ENCODE results near the gene TLX2.

TLX2 gene

GRCh38 chr2:74511104-74511989 is 2.9 kb upstream of the TLX2 start:
- no peak for DNase-seq (ENCODE audit: low spot score)

- DNase-seq (ENCODE audit: low spot score) = no peak
Measured at GRCh38 chr2:74512744-74513604, 1.3 kb upstream of the TLX2 start.

- no peak for DNase-seq (ENCODE audit: low spot score)
Measured at GRCh38 chr2:74513605-74514367, 464 bp upstream of the TLX2 start.

- no peak for DNase-seq (ENCODE audit: low spot score)
Measured at GRCh38 chr2:74515271-74515980, 1.2 kb downstream of the TLX2 start.

- DNase-seq (ENCODE audit: low spot score) = no peak
Measured at GRCh38 chr2:74515981-74516633, 1.9 kb downstream of the TLX2 start.

- DNase-seq (ENCODE audit: low spot score) = no peak
Measured at GRCh38 chr2:74516650-74517049, 2.4 kb downstream of the TLX2 start.

- DNase-seq (ENCODE audit: low spot score) = no peak
Measured at GRCh38 chr2:74522516-74522915, 8.3 kb downstream of the TLX2 start.

- no peak for DNase-seq (ENCODE audit: low spot score)
Measured at GRCh38 chr2:74524005-74524404, 9.8 kb downstream of the TLX2 start.

GRCh38 chr2:74524955-74525716 is 10.9 kb downstream of the TLX2 start:
- DNase-seq (ENCODE audit: low spot score) = no peak

- peak; percentile 61 for DNase-seq (ENCODE audit: low spot score)
Measured at GRCh38 chr2:74525717-74526648, 11.7 kb downstream of the TLX2 start, which contains the start of gene DQX1. Gene DQX1 (minus strand): TSS chr2:74526231. CDS start chr2:74525729, 502 bp downstream.

- DNase-seq (ENCODE audit: low spot score) = no peak
Measured at GRCh38 chr2:74526649-74527230, 12.5 kb downstream of the TLX2 start.

GRCh38 chr2:74527741-74528140 is 13.5 kb downstream of the TLX2 start:
- no peak for DNase-seq (ENCODE audit: low spot score)

- no peak for DNase-seq (ENCODE audit: low spot score)
Measured at GRCh38 chr2:74528600-74529356, 14.5 kb downstream of the TLX2 start.

- peak; percentile 98 for DNase-seq (ENCODE audit: low spot score)
Measured at GRCh38 chr2:74529357-74530238, 15.3 kb downstream of the TLX2 start, which contains the start of the genes AUP1 and HTRA2. Gene AUP1 (minus strand): TSS chr2:74529706. CDS start chr2:74529629, 77 bp downstream. Gene HTRA2 (plus strand): TSS chr2:74529933. CDS start chr2:74530007, 74 bp downstream.

- DNase-seq (ENCODE audit: low spot score) = peak; percentile 64
Measured at GRCh38 chr2:74530239-74531187, 16.3 kb downstream of the TLX2 start.

Data from RKO (cell line).